A549 treated with RU486 at 1 μM for 4 hours (cell line): Measurements from ENCODE around the gene OR56A3. TPM values are rescaled to one million over a fixed set of nuclear protein-coding genes. Genes with fewer than 3 reads are reported as not detected.

Source experiments
- total RNA-seq: library from RNA; stranded (reverse); fragments of 200-300 nt; extraction: Qiagen RNA extraction; gene quantifications from 5 replicates; pipeline ENCODE4 v1.2.3, GENCODE V29; 2022; ENCODE audit warnings: low read depth

Gene OR56A3, protein sequence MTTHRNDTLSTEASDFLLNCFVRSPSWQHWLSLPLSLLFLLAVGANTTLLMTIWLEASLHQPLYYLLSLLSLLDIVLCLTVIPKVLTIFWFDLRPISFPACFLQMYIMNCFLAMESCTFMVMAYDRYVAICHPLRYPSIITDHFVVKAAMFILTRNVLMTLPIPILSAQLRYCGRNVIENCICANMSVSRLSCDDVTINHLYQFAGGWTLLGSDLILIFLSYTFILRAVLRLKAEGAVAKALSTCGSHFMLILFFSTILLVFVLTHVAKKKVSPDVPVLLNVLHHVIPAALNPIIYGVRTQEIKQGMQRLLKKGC
- total RNA-seq, result not detected in 5 replicates

GRCh38 chr11:5941951-5942350 is at the start of gene OR56A3:
Gene OR56A3 (plus strand): TSS chr11:5942251. CDS start chr11:5947347, 5,096 bp downstream.

GRCh38 chr11:5892908-5893307 is 49.1 kb upstream of the OR56A3 start, which contains the start of gene OR52E5:
Gene OR52E5 (plus strand): TSS chr11:5893208. CDS start chr11:5900777, 7,569 bp downstream.

DNA sequence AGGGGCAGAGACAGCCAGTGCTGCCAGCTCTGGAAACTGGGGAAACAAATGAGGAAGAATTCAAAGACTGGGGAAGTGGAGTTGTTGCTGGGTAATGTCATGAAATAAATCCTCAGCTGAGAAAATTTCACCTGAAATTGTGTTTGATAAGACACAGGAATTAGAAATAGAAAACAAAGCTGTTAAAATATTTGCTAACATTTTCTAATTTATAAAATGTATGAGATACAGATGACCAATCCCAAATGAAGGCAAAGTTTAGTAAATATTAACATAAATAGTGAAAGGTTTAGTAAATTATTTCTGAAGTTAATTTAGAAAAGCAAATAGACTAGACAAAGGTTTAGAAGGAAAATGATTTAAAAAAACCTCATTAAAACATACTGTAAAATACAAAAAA is 26.3 kb downstream of the OR56A3 start, which contains the start of gene OR56A5:
TSS of gene OR56A5 (minus strand) at position 101 of the 400 bp plus-strand sequence. CDS start at position 101, 0 bp downstream.

DNA sequence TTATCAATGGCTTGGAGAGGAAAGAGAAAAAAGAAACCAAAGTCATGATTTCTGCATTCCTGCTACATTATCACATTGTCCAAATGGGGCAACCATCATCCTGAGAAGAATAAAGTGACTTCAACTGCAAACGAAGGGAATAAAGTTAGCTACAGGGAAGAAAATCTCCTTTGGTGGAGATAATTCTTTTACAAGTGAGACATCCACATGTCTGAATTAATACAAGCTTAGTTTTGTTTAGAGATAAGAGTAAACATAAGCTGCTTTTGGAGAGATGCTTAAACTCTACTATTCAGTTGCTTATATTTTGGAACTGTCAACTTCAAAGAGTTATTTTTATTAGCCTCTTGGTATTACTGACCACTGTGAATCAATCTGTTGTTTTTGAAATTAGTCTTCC is 44.8 kb downstream of the OR56A3 start, which contains the start of gene OR52L1:
TSS of gene OR52L1 (minus strand) at position 101 of the 400 bp plus-strand sequence. CDS start at position 46, 55 bp downstream.

Other genes starting within 250 kb of the OR56A3 start
- not detected in 5 replicates for gene OR56B1, start 205.8 kb upstream of the OR56A3 start, total RNA-seq
- not detected in 5 replicates for gene OR52N4, start 188.0 kb upstream of the OR56A3 start, total RNA-seq
- gene OR52N5, start 158.9 kb upstream of the OR56A3 start, total RNA-seq, result not detected in 5 replicates
- not detected in 5 replicates for gene OR52N1, start 151.0 kb upstream of the OR56A3 start, total RNA-seq
- not detected in 5 replicates for gene OR52N2, start 133.3 kb upstream of the OR56A3 start, total RNA-seq
- not detected in 5 replicates for gene OR52E6, start 100.4 kb upstream of the OR56A3 start, total RNA-seq
- gene OR52E8, start 84.6 kb upstream of the OR56A3 start, total RNA-seq, result not detected in 5 replicates
- not detected in 5 replicates for gene OR52E4, start 61.6 kb upstream of the OR56A3 start, total RNA-seq
- gene OR52E5, start 49.0 kb upstream of the OR56A3 start, total RNA-seq, result not detected in 5 replicates
- not detected in 5 replicates for gene OR56A5, start 26.2 kb downstream of the OR56A3 start, total RNA-seq
- gene OR52L1, start 44.7 kb downstream of the OR56A3 start, total RNA-seq, result not detected in 5 replicates
- gene OR56A4, start 64.7 kb downstream of the OR56A3 start, total RNA-seq, result not detected in 5 replicates
- gene OR56A1, start 88.5 kb downstream of the OR56A3 start, total RNA-seq, result not detected in 5 replicates
- not detected in 5 replicates for gene OR56B4, start 165.4 kb downstream of the OR56A3 start, total RNA-seq
- not detected in 5 replicates for gene OR52B2, start 228.1 kb downstream of the OR56A3 start, total RNA-seq